ENCODE measurements around the gene NTRK3.
"Not testable (repeated sequence)": the region's sequence is repeated elsewhere in the genome, so short reads cannot be mapped to it uniquely, and the experiment has no call there.

The NTRK3 gene

DNA sequence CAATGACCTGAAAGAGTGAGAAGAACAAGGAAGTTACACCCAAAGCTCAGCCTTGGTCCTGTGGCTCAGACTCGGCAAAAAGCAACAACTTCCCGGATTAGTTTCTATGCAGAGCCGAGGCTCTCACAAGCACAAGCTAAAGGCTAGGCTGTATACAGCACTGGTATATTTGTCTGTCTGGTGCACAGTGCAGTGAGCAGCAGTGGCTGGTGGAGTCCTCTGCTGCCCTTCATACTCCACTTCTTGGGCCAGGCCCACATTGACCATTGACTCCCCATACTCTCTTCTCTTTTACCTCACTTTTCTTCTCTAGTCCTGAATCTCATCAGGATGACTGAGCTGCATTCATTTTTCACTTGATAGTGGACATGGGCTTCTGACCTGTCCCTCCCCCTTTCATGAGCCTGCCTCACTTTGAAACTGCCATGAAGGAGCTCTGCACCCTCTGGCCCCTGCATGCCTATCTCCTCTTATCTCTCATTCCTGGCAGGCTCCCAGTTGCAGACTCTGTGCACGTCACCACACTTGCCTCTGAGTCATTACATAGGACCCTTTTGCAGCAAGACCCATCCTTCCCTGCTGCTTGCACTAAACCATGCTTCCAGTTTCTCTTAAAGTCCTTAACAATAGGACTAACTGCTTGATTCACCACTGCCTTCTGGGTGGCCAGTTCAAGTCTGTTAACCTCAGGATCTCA is 379.3 kb downstream of the NTRK3 start:
- peak; percentile 97 for DNase-seq (ENCODE audit: low read depth)

DNA sequence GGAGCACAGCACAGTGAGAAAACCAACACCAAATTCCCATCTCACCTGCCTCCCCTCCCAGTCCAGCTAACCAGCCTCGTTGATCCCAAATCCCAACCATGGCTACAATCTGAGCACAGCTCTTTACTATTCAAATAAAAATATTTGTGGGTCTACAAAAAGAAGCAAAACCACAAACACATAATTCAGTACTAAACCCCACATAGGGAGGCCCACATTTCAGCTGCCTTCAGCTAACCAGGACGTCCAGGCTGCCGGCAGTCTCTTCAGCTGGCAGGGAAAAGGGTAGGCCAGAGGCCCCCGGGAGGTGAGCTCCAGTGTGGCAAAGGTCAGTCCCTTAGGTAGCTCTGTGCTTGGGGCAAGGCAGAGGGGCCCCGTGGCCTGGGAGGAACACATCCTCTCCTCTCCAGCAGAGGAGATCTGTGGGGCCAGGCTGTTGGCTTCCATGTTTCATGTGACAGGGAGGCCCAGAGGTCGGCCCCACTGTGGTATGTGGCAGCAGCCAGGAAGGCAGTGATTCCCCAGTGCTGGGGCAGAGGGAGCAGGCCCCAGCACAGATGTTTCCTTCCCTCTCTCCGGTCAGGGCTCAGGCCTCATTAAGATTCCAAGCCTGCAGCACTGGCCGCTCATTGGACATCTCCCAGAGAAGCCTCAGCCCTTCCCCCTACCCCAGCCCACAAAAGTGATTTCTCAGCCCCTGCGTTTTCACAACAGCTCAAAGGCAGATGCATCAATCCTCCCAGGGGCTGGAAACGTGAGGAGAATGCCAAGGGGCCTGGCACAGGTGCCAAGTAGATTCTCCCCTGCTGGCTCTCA is 381.4 kb downstream of the NTRK3 start:
- DNase-seq (ENCODE audit: low read depth), result peak; percentile 87

DNA sequence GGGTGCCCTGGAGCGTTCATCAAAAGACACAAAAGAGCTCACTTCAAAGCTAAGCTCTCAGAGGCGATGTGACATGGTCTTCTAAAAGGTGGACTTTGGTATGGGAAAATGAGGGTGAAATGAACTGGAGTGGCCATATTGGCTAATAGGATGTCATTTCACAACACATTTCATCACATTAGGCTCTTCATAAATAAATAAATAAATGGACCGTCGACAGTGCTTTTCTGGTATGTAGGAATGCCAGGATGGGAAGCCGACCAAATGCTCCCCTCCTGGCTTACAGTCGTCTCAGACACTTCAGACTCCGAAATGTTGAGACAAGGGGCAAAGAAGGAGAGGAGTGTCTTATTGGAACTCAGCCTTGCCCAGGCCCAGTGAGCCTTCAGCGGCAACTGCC is 383.0 kb downstream of the NTRK3 start:
- peak; percentile 65 for DNase-seq (ENCODE audit: low read depth)

DNA sequence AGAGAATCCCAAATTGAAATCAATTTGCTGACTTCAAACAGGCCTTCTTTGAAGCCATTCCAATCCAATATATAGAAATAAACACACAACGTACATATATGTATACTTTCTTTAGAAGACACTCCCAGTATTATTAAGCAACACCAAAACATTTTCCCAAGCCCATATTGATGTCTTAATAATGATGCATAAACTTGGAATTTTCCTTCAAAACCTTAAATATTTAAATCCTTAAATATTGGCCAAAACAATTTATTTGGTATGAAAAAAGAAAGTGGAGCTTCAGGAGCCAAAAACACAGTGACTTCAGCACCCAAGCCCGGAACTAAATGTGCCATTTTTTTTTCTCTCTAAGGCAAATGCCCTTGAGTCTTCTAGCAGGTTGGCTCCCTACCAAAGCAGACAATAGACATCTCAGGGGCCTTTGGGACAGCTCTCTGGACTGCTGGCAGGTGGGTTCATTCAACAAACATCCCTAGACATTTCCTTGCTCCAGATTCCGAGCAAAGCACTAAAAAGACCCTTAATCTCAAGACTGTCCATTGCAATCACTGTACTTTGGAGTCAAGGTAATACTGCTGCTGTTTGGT is 384.7 kb downstream of the NTRK3 start:
- peak; percentile 45 for DNase-seq (ENCODE audit: low read depth)

DNA sequence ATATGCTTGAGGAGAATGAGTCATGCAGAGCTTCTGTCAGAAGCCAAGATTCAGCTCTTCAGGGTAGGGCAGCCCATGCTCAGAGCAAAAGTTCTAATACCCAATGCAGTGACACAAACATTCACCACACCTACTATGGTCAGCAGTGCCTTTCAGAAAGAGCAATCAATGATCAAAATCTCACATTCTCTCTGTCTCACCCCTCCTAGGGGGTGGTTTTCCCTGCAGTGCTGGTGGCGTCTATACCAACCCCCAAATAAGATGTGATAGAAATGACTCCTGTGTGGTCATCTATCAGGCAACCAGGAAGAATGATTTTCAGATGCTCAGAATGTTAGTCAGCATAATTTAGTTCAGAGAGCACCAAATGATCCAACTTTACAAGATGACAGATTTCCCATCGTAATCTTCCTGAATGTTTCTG is 385.3 kb downstream of the NTRK3 start:
- DNase-seq (ENCODE audit: low read depth), result peak; percentile 52

DNA sequence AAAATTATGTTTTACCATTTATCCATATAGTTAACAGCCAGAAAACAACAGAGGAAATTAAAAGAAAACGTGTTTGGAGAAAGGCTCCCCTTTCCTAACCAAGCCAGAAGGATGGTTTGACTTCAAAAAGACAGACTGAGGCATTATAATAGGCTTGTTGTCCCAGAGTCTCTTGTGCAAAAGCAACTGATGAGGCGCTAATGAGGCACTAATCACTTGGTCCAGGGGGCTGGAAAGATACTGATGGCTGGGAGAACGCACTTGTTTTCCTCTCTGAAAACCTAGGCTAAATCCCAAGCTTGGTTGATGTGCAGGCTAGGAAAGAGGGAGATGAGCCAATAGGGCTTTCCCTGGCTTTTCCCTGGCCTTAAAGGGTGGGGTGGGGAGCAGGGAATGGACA is 389.6 kb downstream of the NTRK3 start:
- no peak for DNase-seq (ENCODE audit: low read depth)

DNA sequence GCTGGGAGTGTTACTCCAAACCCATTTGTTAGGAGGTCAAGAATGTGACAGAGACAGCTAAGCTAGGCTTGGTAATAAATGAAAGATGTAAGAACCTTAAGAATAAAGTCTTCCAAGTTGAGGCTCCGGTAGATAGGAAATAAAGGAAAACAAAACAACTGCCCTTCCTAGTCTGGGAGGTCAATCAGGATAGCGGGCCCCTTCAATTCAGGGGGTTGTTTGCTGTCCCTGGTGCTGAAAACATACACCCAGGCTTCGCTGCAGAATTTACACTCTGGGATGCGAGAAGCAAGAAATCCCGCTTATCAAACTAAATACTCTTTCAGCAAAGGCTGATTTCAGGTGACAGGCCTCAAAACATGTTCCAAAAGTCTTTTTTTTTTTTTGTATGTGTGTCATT is 393.4 kb downstream of the NTRK3 start:
- DNase-seq (ENCODE audit: low read depth), result peak; percentile 29

DNA sequence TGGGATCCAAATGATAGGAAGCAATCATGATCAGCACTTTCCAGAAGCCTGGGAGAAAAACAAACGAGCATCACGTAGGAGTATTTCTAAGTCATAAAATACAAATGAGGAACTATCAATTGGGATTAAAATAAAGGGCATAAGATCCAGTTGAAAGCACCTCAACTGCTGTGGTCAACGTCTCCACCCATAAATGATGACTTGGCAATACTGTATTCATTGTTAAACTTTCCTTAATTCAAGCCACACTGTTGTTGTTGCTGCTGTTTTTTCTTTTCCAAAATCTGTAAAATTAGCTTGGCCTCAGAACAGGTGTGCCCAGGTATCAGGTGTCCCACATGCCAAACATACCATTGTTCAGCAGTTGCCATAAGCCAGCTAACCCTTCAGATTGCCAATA is 395.8 kb downstream of the NTRK3 start:
- no peak for DNase-seq (ENCODE audit: low read depth)

DNA sequence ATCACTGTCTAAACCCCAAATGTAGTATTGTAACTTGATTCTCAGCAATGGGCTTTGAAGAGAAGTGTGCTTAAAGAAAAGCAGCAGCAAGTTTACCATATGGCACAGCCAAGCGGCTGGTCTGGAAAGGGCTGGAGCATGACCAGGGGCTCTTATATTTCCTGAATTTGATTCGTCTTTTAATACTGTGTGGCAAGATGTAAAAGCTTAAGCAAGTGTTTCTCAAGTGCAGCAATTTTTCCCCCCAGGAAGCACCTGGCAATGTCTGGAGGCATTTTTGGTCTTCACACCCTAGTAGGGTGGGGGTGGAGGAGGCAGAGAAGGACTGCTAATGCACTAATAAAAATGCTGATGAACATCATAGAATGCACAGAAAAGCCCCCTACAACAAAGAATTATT is 397.9 kb downstream of the NTRK3 start:
- no peak for DNase-seq (ENCODE audit: low read depth)

DNA sequence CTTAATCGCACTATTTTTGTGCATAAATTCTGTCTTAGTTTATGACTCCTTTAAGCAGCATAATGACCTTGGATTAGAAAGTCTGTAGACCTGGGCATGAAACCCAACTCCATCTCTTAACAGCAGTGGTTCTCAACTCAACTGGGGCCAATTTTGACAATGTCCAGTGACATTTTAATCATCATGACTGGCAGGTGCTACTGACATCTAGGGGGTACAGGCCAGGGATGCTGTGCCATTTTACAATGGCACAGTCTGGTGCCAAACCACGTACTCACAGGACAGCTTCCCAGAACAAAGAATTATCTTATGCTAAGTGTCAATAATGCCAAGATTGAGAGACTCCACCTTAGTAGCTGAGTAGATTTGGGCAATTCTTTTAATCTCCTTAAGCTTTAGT is 405.0 kb downstream of the NTRK3 start:
- DNase-seq (ENCODE audit: low read depth), result no peak

DNA sequence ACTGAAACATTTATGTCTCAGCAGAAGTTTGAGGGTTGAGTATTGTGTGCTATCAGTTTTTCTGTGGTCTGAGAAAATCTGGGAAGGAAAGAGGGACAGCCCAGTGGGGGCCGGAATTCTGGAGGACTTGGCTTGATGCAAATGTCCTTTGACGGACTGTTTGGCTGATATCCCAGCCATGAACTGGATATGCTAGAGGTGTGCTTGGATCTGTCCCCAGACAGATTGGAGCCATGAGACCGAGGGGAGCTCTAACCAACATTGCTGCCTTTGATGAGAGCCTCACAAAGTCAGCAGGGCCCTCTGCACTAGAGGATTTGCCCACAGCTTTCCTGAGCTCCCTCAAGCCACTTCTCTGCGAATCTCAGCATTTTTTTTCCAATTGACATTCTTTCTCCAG is 405.6 kb downstream of the NTRK3 start:
- DNase-seq (ENCODE audit: low read depth), result no peak

DNA sequence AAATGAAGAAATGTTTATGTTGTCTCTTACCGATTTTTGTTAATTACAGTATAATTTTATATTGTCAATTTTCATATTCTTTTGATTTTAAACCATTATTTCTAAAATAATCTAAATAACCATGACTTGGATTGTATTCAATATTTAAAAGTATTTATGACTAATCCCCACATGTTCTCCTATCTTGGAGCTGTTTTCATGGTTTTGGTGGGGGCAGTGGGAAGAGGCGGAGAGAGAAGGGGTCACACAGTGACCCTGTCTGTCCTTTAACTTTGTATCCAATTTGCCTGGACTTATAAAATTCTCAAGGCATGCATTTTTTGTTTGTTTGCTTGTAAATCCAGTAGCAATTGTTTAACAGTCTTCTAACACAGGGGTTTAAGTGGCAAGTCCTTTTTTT is 407.4 kb downstream of the NTRK3 start:
- DNase-seq (ENCODE audit: low read depth), result no peak

DNA sequence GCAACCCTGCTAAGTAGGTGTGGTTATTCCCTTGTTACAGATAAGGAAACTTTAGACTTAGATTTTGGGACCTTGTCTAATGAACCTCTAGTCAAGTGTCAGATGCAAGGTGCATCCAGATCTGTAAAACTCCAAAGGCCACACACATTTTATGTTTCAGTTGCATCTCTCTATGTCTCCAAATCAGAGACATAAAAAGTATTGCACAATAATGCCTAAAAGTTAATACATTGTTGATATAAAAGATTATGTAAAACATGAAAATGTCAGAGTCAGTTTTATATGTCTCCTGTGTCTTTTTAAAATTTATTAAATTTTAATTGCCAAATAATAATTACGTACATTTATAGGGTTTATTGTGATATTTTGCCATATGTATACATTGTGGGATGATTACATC is 408.5 kb downstream of the NTRK3 start:
- no peak for DNase-seq (ENCODE audit: low read depth)

DNA sequence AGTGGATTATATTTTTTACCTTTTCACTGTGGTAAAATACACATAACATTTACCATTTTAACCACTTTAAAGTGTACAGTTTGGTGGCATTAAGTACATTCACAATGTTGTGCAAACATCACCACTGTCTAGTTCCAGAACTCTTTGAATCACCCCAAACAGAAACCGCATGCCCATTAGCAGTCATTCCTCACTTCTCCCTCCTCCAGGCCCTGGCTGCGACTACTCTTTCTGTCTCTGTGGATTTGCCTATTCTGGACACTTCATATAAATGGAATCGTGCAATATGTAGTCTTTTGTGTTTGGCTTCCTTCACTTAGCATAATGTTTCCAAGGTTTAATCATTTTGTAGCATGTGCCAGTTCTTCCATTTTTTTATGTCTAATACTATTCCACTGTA is 409.8 kb downstream of the NTRK3 start:
- no peak for DNase-seq (ENCODE audit: low read depth)

DNA sequence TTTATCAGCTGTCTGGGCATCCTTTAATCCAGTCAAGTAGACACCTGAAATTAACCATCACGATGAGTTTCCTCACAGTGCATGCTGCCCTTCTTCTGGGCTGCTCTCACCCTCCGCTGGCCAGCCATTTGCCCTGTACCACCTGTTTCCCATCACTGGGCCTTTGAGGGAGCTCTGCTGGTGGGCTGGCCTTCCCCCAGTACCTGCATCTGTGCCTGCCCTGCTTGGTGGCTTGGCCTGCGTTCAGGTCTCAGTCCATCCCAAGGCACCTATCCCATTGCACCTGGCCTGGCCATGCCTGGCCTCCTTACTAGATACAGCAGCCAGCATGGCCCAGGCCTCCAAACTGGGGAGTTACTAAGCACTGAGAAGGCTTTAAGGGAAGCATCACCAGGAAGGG is 413.2 kb downstream of the NTRK3 start:
- DNase-seq (ENCODE audit: low read depth), result no peak

DNA sequence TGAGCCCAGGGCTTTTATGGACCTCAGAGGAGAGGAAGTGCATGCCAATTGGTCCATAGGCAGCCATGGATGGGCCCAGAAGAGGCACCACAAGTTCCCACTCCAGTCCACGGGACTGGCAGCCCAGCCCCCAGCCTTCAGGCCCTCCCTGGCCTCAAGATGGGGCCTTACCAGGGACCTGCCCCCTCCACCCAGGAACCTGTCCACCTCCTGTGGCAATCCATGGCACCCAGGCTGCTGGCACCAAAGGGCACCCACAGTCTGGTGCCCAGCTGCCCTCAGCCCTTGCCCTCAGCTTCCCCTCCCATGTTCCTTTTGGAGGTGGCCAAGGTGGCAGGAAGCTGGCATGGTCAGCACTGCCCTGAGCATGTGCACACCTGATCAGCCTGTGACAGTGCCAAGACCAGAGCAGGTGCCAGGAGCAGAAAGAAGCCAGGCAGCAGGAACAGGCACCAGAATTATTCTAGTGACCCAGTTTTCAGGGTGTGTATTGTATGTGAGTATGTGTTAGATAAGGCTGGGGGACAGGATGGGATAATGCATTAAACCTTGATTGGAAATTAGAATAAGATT is 415.0 kb downstream of the NTRK3 start:
- DNase-seq (ENCODE audit: low read depth), result no peak

DNA sequence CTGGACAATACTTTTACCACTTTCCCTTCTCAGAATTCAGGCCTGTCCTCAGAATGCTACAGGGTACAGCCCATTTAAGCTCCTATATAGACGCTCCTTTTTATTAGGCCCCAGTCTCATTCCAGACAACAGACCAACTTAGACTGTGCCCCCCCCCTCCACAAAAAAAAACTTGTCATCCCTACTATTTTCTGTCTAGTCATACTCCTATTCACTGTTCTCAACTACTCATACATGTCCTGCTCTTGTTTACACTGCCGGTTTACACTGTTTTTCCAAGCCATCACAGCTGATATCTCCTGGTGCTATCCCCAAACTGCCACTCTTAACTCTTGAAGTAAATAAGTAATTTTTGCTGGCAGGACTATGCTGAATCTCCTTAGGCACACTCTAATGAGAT is 420.7 kb downstream of the NTRK3 start:
- DNase-seq (ENCODE audit: low read depth), result not testable (repeated sequence)

DNA sequence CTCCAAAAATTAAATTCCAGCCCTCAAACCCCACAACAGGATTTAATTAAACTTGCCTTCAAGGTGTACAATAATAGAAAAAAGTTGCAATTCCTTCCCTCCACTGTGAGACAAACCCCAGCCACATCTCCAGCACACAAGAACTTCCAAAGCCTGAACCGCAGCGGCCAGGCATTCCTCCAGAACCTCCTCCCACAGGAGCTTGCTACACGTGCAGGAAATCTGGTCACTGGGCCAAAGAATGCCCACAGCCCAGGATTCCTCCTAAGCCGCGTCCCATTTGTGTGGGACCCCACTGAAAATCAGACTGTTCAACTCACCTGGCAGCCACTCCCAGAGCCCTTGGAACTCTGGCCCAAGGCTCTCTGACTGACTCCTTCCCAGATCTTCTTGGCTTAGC is 423.2 kb downstream of the NTRK3 start:
- DNase-seq (ENCODE audit: low read depth), result not testable (repeated sequence)

DNA sequence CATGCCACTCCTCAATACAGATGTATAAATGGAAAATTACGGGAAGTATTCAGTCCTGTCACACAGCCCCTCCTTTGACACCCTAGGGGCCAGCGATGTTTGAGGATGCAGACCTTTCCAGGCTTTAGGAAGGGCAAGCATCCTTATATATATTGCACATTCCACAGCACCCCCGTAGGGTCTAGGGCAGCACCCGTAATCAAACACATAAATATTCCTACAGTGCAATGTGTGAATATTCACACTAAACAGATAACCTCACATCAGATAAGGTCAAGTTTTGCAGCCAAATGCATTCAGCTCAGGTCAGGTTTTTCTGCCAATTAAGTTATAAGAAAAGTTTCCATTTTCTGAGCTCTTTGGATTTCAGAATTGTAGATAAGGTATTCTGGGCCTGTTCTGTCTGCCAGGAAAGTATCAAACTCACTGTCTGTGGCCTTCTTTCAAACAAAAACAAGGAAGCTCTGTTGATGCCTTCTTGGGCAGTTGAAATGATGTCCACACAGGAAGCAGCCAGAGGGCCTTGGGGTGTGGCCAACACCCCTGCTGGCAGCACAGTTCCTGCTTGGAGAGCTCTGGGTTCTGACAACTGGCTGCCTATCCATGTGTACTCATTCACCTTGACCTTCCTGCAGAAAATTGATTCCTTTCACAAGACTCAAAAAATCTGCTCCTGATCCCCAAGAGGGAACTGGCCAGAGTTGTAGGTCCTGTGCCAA is 427.0 kb downstream of the NTRK3 start:
- no peak for DNase-seq (ENCODE audit: low read depth)

DNA sequence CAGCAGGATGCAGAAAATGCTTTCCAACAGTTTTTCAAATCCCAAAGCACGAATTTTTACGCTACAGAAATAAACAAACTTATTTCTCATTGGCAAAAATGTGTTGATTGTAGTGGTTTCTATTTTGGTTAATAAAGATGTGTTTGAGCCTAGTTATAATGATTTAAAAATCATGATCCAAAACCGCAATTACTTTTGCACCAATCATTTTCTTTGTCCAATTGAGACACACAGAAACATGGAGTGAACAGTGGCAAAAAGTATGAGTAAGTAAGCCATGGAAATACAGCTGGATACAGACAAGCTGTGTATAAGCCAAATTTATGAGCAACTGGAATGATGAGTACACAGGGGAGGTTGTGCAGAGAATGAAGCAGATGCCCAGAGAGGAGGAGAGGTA is 427.9 kb downstream of the NTRK3 start:
- no peak for DNase-seq (ENCODE audit: low read depth)

DNA sequence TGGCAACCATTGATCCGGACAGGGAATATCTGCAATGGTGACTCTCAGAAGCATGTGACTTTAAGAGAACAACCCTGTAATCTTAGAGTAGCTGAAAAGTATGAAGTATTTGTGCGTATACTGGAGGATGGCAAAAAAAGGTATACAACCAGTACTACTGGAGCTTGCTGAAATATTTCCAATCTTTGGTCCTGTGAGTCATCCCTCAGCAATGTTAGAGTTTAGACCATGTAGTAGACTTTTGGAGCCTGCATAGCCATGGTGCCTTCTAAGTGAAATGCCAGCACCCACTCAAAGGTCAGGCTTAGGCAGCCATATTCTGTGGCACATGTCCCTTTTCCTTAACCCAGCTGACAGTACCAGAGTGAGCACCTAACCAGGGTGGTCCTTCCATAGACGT is 429.4 kb downstream of the NTRK3 start:
- peak; percentile 32 for DNase-seq (ENCODE audit: low read depth)

DNA sequence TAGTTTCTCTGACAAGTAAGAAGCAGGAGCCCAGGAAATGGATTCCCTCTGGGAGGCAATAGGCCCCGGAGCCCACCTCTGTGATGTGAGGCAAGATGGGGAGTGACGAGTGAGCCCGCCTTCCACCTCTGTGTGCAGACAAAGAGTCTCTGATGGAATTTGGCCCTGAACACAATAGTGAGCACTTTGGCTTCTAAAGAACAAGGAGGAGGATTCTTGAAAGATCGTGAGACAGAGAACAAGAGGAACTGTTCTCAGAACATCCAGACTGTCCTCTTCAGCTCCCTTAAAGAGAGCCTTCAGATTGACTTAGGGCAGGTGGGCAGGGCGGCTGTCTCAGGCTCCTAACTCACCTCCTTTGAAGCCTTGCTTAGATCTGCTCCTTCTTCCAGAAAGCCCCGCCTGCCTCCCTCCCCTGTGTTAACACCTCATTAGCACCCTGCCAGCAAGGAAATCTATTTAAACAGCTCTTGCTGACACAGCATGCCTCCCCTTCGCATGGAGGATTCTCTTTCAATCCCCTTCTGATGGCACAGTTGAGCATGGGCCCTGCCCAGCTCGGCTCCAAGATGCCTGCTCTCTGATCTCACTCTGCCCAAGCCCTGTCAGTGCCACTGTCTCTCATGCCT is 430.3 kb downstream of the NTRK3 start:
- DNase-seq (ENCODE audit: low read depth), result no peak

Measured in amniotic epithelial cell (primary cell).